ENCODE data around the gene DSG4. TPM values are rescaled to one million over a fixed set of nuclear protein-coding genes. Genes with fewer than 3 reads are reported as not detected.

The DSG4 gene
- total RNA-seq, 1 donor: not detected

GRCh38 chr18:31441493-31441892 is 64.9 kb downstream of the DSG4 start:
- H3K27ac ChIP-seq (ENCODE audit: low read depth, low read length): no peak overlapping the region
- TF ChIP-seq CTCF (IDR thresholded peaks at IDR 0.05; ENCODE audit: extremely low read depth, low read depth, low read length): no peak
- no peak for DNase-seq (ENCODE audit: insufficient read length, low spot score, missing footprints)
- no peaks in the 10 kb centered on the region for H3K79me2 ChIP-seq (ENCODE audit: insufficient read depth, low read length)
- H3K9me3 ChIP-seq (ENCODE audit: low read depth, low read length): no peaks in the 10 kb centered on the region
- H3K4me3 ChIP-seq (ENCODE audit: insufficient read depth, low read length): no peak overlapping the region
- no peak overlapping the region for H2AFZ ChIP-seq (ENCODE audit: low read length)
- H3K4me1 ChIP-seq (ENCODE audit: insufficient read depth, low read length): no peaks in the 10 kb centered on the region
- H3K4me2 ChIP-seq (ENCODE audit: insufficient read depth, low read length): no peak overlapping the region
- no peaks in the 10 kb centered on the region for H4K20me1 ChIP-seq (ENCODE audit: insufficient read depth, low read length)
- no peaks in the 10 kb centered on the region for H3K36me3 ChIP-seq (ENCODE audit: insufficient read depth, low read length)
- no peaks in the 10 kb centered on the region for H3K27me3 ChIP-seq (ENCODE audit: insufficient read depth, low read length)

- TF ChIP-seq CTCF (IDR thresholded peaks at IDR 0.05; ENCODE audit: extremely low read depth, low read depth, low read length): no peak
- no peak for DNase-seq (ENCODE audit: insufficient read length, low spot score, missing footprints)
- H3K9me3 ChIP-seq (ENCODE audit: low read depth, low read length): no peaks in the 10 kb centered on the region
- H3K27ac ChIP-seq (ENCODE audit: low read depth, low read length): no peak overlapping the region
- H3K4me3 ChIP-seq (ENCODE audit: insufficient read depth, low read length): no peak overlapping the region
- no peaks in the 10 kb centered on the region for H4K20me1 ChIP-seq (ENCODE audit: insufficient read depth, low read length)
- no peak overlapping the region for H2AFZ ChIP-seq (ENCODE audit: low read length)
- H3K27me3 ChIP-seq (ENCODE audit: insufficient read depth, low read length): no peaks in the 10 kb centered on the region
- no peaks in the 10 kb centered on the region for H3K4me1 ChIP-seq (ENCODE audit: insufficient read depth, low read length)
- no peaks in the 10 kb centered on the region for H3K36me3 ChIP-seq (ENCODE audit: insufficient read depth, low read length)
- no peak overlapping the region for H3K4me2 ChIP-seq (ENCODE audit: insufficient read depth, low read length)
- H3K79me2 ChIP-seq (ENCODE audit: insufficient read depth, low read length): no peaks in the 10 kb centered on the region
Observed at GRCh38 chr18:31444142-31444541, 67.6 kb downstream of the DSG4 start.

- H3K4me2 ChIP-seq (ENCODE audit: insufficient read depth, low read length): no peak overlapping the region
- H3K27me3 ChIP-seq (ENCODE audit: insufficient read depth, low read length): no peaks in the 10 kb centered on the region
- H3K4me3 ChIP-seq (ENCODE audit: insufficient read depth, low read length): no peak overlapping the region
- H3K9me3 ChIP-seq (ENCODE audit: low read depth, low read length): no peaks in the 10 kb centered on the region
- no peaks in the 10 kb centered on the region for H4K20me1 ChIP-seq (ENCODE audit: insufficient read depth, low read length)
- H2AFZ ChIP-seq (ENCODE audit: low read length): no peak overlapping the region
- no peak for TF ChIP-seq CTCF (IDR thresholded peaks at IDR 0.05; ENCODE audit: extremely low read depth, low read depth, low read length)
- H3K79me2 ChIP-seq (ENCODE audit: insufficient read depth, low read length): no peaks in the 10 kb centered on the region
- H3K27ac ChIP-seq (ENCODE audit: low read depth, low read length): no peak overlapping the region
- H3K36me3 ChIP-seq (ENCODE audit: insufficient read depth, low read length): no peaks in the 10 kb centered on the region
- DNase-seq (ENCODE audit: insufficient read length, low spot score, missing footprints): no peak
- no peaks in the 10 kb centered on the region for H3K4me1 ChIP-seq (ENCODE audit: insufficient read depth, low read length)
Observed at GRCh38 chr18:31445908-31446307, 69.3 kb downstream of the DSG4 start.

- H3K4me2 ChIP-seq (ENCODE audit: insufficient read depth, low read length): no peak overlapping the region
- no peaks in the 10 kb centered on the region for H3K36me3 ChIP-seq (ENCODE audit: insufficient read depth, low read length)
- H3K79me2 ChIP-seq (ENCODE audit: insufficient read depth, low read length): no peaks in the 10 kb centered on the region
- H3K4me1 ChIP-seq (ENCODE audit: insufficient read depth, low read length): no peaks in the 10 kb centered on the region
- no peak overlapping the region for H2AFZ ChIP-seq (ENCODE audit: low read length)
- no peak for TF ChIP-seq CTCF (IDR thresholded peaks at IDR 0.05; ENCODE audit: extremely low read depth, low read depth, low read length)
- no peaks in the 10 kb centered on the region for H4K20me1 ChIP-seq (ENCODE audit: insufficient read depth, low read length)
- DNase-seq (ENCODE audit: insufficient read length, low spot score, missing footprints): no peak
- no peak overlapping the region for H3K4me3 ChIP-seq (ENCODE audit: insufficient read depth, low read length)
- H3K27ac ChIP-seq (ENCODE audit: low read depth, low read length): no peak overlapping the region
- H3K9me3 ChIP-seq (ENCODE audit: low read depth, low read length): no peaks in the 10 kb centered on the region
- no peaks in the 10 kb centered on the region for H3K27me3 ChIP-seq (ENCODE audit: insufficient read depth, low read length)
Observed at GRCh38 chr18:31446854-31447253, 70.3 kb downstream of the DSG4 start.

Measured in osteoblast (primary cell).